ENCODE measurements around the gene FES.

- TF ChIP-seq POLR2A (IDR thresholded peaks at IDR 0.05): no peak
- TF ChIP-seq, protein P1, sequence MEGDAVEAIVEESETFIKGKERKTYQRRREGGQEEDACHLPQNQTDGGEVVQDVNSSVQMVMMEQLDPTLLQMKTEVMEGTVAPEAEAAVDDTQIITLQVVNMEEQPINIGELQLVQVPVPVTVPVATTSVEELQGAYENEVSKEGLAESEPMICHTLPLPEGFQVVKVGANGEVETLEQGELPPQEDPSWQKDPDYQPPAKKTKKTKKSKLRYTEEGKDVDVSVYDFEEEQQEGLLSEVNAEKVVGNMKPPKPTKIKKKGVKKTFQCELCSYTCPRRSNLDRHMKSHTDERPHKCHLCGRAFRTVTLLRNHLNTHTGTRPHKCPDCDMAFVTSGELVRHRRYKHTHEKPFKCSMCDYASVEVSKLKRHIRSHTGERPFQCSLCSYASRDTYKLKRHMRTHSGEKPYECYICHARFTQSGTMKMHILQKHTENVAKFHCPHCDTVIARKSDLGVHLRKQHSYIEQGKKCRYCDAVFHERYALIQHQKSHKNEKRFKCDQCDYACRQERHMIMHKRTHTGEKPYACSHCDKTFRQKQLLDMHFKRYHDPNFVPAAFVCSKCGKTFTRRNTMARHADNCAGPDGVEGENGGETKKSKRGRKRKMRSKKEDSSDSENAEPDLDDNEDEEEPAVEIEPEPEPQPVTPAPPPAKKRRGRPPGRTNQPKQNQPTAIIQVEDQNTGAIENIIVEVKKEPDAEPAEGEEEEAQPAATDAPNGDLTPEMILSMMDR (IDR thresholded peaks at IDR 0.05 in 4 of 5, conservative IDR thresholded peaks at IDR 0.05 in 1 of 5): no peak
These were observed 7.7 kb upstream of the FES start for GRCh38 chr15:90876512-90877170.

Measured in gastrocnemius medialis (tissue), 4 donors.